ENCODE measurements around the gene ENPP3. TPM values are rescaled to one million over a fixed set of nuclear protein-coding genes. Genes with fewer than 3 reads are reported as not detected.

ENPP3 gene
- polyA plus RNA-seq, 1 experiment, result not detected

DNA sequence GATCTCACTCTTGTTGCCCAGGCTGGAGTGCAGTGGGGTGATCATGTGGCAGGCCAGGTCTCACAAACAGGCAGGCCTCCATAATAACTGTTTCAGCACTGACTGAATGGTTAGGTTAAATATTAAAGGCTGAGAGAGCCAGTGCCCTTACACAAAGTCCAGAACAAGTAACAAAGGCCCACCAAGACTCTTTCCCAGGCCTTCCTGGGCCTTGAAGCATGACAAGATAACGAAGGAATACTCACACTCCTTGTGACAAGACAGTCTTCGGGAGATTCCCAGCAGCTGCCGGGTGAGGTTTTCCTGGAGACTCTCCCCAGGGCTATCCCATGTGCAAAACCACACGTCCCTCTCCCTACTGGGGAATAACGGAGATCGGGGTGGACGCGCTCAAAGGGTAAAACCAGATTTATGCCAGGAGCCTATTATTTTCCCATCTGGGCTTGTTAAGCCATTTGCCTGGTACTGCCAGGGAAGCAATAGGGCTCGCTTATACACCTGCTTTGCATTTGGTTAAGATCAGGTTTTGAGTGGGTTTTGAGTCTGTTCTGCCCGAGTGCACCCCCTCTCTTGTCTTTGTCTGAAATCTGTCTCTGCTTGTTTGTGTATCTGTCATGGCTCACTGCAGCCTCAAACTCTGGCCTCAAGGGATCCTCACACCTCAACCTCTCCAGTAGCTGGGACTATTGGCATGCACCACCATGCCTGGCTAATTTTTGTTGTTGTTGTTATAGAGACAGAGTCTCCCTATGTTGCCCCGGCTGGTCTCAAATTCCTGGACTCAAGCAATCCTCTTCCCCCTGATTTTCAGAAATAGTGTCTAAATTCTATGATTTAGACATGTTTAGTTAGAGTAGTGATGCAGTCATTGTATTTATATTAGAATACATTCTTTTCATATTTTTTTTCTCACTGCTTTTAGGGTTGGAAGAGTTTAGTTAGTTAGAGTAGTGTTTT lies 1.4 kb upstream of the ENPP3 start:
- no peak for DNase-seq (ENCODE audit: low read depth)
- Histone ChIP-seq H3K4me3 (ENCODE audit: low read depth, low read length) (no peak overlapping the region), H3K27me3 (ENCODE audit: control insufficient read depth, insufficient read depth, low read length) (peaks cover 1% of the 10 kb centered on the region; the same call in 1 of the 2 replicates), H3K36me3 (ENCODE audit: control insufficient read depth, insufficient read depth, low read length) (no peaks in the 10 kb centered on the region)
- ChIA-PET CTCF (interaction anchor here (2.1 kb wide), 1 partner anchor 8 kb away, joined by 16 read pairs; the partner anchor contains the start of gene MED23), POLR2A (no interaction called here)
- TF ChIP-seq, protein P1, sequence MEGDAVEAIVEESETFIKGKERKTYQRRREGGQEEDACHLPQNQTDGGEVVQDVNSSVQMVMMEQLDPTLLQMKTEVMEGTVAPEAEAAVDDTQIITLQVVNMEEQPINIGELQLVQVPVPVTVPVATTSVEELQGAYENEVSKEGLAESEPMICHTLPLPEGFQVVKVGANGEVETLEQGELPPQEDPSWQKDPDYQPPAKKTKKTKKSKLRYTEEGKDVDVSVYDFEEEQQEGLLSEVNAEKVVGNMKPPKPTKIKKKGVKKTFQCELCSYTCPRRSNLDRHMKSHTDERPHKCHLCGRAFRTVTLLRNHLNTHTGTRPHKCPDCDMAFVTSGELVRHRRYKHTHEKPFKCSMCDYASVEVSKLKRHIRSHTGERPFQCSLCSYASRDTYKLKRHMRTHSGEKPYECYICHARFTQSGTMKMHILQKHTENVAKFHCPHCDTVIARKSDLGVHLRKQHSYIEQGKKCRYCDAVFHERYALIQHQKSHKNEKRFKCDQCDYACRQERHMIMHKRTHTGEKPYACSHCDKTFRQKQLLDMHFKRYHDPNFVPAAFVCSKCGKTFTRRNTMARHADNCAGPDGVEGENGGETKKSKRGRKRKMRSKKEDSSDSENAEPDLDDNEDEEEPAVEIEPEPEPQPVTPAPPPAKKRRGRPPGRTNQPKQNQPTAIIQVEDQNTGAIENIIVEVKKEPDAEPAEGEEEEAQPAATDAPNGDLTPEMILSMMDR (IDR thresholded peaks at IDR 0.05; ENCODE audit: insufficient read depth, low read depth, low read length), result no peak

DNA sequence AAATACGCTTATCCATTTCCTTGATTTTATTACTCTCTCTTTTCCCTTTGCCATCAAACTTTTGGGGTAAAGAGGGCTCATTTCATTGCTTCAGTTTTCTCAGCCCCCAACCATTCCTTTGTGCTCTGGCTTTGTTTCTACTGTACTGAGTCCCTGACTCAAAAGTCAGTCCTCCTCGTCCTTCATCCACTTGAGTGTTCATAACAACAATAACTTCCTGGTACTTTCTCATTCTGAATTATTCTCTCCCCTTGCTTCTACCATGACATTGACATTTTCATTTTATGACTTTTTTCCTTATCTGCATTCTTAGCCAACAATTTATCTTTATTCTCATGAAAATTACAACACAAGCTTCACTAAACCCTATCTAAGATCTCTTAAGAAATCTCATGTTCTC lies 911 bp downstream of the ENPP3 start:
- DNase-seq (ENCODE audit: low read depth), result no peak
- H3K36me3 ChIP-seq (ENCODE audit: control insufficient read depth, insufficient read depth, low read length), result no peaks in the 10 kb centered on the region
- TF ChIP-seq, protein P1 (IDR thresholded peaks at IDR 0.05; ENCODE audit: insufficient read depth, low read depth, low read length), result no peak
- ChIA-PET CTCF (interaction anchor here (2.9 kb wide), 1 partner anchor 10 kb away, joined by 39 read pairs; the partner anchor contains the start of gene MED23), POLR2A (no interaction called here)
- H3K27me3 ChIP-seq (ENCODE audit: control insufficient read depth, insufficient read depth, low read length), result peaks cover 1% of the 10 kb centered on the region; the same call in 1 of the 2 replicates
- no peak overlapping the region for H3K4me3 ChIP-seq (ENCODE audit: low read depth, low read length)

DNA sequence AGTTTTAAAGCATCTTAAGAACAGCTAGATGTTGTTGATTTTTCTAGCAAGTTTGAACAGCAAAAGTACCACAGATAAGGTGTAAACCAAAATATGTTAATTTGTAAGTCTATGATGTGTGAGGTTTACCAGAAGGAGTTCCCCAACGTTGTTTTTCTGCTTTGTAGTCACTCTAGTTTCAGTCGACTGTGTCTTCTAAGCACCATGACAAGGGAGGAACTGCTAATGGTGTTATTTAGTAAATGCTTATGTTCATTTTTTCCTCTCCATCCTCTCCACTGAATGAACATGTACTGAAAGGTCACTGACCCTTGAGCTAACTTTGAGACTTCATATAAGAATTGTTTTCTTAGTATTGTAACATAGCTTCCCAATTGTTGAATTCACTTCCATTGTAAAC lies 3.0 kb downstream of the ENPP3 start:
- CTCF ChIA-PET, result interaction anchor here (0.7 to 2.9 kb wide), 3 partner anchors 9 to 12 kb away, joined by 3 to 39 read pairs (median 3); partner anchors contain the start of gene MED23
- H3K4me3 ChIP-seq (ENCODE audit: low read depth, low read length), result no peak overlapping the region
- POLR2A ChIA-PET, result no interaction called here

DNA sequence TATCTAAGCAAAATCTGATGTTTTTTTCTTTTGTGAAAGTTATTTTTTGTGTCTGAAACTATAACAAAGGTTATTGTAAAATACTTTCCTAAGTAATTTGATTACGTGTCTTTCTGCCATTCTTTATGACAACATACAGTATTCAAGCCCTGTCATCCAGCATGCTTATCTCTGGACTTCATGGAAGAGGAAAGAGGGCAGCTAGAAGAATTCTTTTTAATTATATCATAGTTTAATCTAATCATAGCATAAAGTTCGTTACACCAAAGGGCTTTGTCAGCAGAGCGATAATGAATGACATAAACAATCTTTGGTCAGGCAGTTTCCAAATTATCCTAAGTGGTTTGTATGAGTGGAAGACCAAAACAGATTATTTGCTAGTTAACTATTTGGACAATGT lies 3.5 kb downstream of the ENPP3 start:
- Histone ChIP-seq H3K4me3 (ENCODE audit: low read depth, low read length) (no peak overlapping the region), H3K36me3 (ENCODE audit: control insufficient read depth, insufficient read depth, low read length) (no peaks in the 10 kb centered on the region), H3K27me3 (ENCODE audit: control insufficient read depth, insufficient read depth, low read length) (peaks cover 1% of the 10 kb centered on the region; the same call in 1 of the 2 replicates)
- DNase-seq (ENCODE audit: low read depth), result no peak
- TF ChIP-seq, protein P1 (IDR thresholded peaks at IDR 0.05; ENCODE audit: insufficient read depth, low read depth, low read length), result no peak
- ChIA-PET POLR2A (no interaction called here), CTCF (interaction anchor here (0.7 to 2.9 kb wide), 3 partner anchors 9 to 12 kb away, joined by 3 to 39 read pairs (median 3); partner anchors contain the start of gene MED23)

More for the DNA sequence above, 3.0 kb downstream of the ENPP3 start:
- TF ChIP-seq, protein P1 (IDR thresholded peaks at IDR 0.05; ENCODE audit: insufficient read depth, low read depth, low read length), result no peak
- no peak for DNase-seq (ENCODE audit: low read depth)
- peaks cover 1% of the 10 kb centered on the region; the same call in 1 of the 2 replicates for H3K27me3 ChIP-seq (ENCODE audit: control insufficient read depth, insufficient read depth, low read length)
- H3K36me3 ChIP-seq (ENCODE audit: control insufficient read depth, insufficient read depth, low read length), result no peaks in the 10 kb centered on the region

DNA sequence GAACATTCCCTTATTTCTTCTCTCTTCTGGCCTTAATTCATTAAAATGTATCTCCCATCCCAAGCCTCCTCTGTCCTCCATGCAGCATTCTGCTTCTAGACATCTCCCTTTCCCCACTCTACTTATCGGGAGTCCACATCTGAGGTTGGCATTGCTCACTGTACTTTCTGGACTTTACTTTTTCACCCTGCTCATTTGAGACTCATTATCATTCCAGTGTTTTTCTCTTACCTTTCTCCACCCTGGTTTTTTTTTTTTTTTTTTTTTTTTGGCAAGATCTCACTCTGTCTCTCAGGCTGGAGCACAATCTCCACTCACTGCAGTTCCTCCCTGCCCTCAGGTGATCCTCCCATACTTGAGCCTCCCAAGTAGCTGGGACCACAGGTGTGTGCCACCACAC lies 4.5 kb downstream of the ENPP3 start:
- POLR2A ChIA-PET, result no interaction called here
- no peaks in the 10 kb centered on the region for H3K27me3 ChIP-seq (ENCODE audit: control insufficient read depth, insufficient read depth, low read length)
- H3K36me3 ChIP-seq (ENCODE audit: control insufficient read depth, insufficient read depth, low read length), result no peaks in the 10 kb centered on the region
- DNase-seq (ENCODE audit: low read depth), result no peak
- H3K4me3 ChIP-seq (ENCODE audit: low read depth, low read length), result no peak overlapping the region
- CTCF ChIA-PET, result no interaction called here
- TF ChIP-seq, protein P1 (IDR thresholded peaks at IDR 0.05; ENCODE audit: insufficient read depth, low read depth, low read length), result no peak
